H1 (cell line): ENCODE measurements around the gene RFT1. TPM values are rescaled to one million over a fixed set of nuclear protein-coding genes. Genes with fewer than 3 reads are reported as not detected.
A peak's percentile ranks its signal among the peaks of the same experiment; 100 is the strongest.

Source experiments
- CTCF ChIA-PET: fragments of 300-600 bp; sonication (Branson Sonifier 250); formaldehyde crosslinking; loops from one replicate; lab custom pipeline; 2021; ENCODE audit not compliant: partially characterized antibody; lab: Charles Lee
- POLR2A ChIA-PET: fragments of 300-600 bp; sonication (Branson Sonifier 250); formaldehyde crosslinking; loops from one replicate; lab custom pipeline; 2021; ENCODE audit warnings: inconsistent platforms; ENCODE audit not compliant: partially characterized antibody; lab: Charles Lee
- DNase-seq, 2 experiments: peaks; one replicate each; pipeline versions ENCODE4 v3.0.0 to v3.0.0-alpha.2; 2010 to 2022; ENCODE audit warnings: low spot score in 2 of 2, low read depth in 1 of 2, mixed read lengths in 1 of 2
- FAIRE-seq: peaks from 2 replicates; lab custom pipeline; 2011; peaks lifted over from hg19 to GRCh38; lab: Jason Lieb, UNC
- H2AFZ ChIP-seq: 2 replicates; pipeline ENCODE4 v1.8.1; 2012; ENCODE audit warnings: low read length, inconsistent platforms
- H2AK5ac ChIP-seq: 2 replicates; pipeline ENCODE4 v1.6.1; 2013; ENCODE audit warnings: low read depth, low read length
- H2BK120ac ChIP-seq: replicated peaks from 2 replicates; pipeline ENCODE3; 2013; ENCODE audit warnings: low read depth, low read length, inconsistent platforms
- H2BK12ac ChIP-seq: 2 replicates; pipeline ENCODE4 v1.6.1; 2013; ENCODE audit warnings: low read depth, low read length
- H2BK15ac ChIP-seq: 2 replicates; pipeline ENCODE4 v1.6.1; 2013; ENCODE audit warnings: low read length
- H2BK20ac ChIP-seq: 2 replicates; pipeline ENCODE4 v1.6.1; 2013; ENCODE audit warnings: low read length
- H2BK5ac ChIP-seq: 2 replicates; pipeline ENCODE4 v1.6.1; 2013; ENCODE audit warnings: low read depth, low read length
- H3K14ac ChIP-seq: 2 replicates; pipeline ENCODE4 v1.6.1; 2013; ENCODE audit warnings: inconsistent platforms; ENCODE audit not compliant: insufficient read length
- H3K18ac ChIP-seq: 2 replicates; pipeline ENCODE4 v1.6.1; 2013; ENCODE audit warnings: low read length; ENCODE audit errors: extremely low read depth
- H3K23ac ChIP-seq: 2 replicates; pipeline ENCODE4 v1.6.1; 2013; ENCODE audit warnings: inconsistent platforms; ENCODE audit not compliant: insufficient read length
- H3K23me2 ChIP-seq: 2 replicates; pipeline ENCODE4 v1.6.1; 2013; ENCODE audit warnings: low read depth, low read length
- H3K27ac ChIP-seq: 2 replicates; pipeline ENCODE4 v1.6.1; 2011; ENCODE audit warnings: low read depth, low read length, inconsistent platforms
- H3K27me3 ChIP-seq, 4 experiments: replicated peaks in 1 of 4; 1 replicate in 1 of 4; 2 replicates in 3 of 4; pipeline versions ENCODE4 v1.6.1 to v1.8.1; 2011 to 2013; ENCODE audit warnings: low read length in 3 of 4, mild to moderate bottlenecking in 3 of 4, inconsistent platforms in 2 of 4, mixed read lengths in 2 of 4, moderate library complexity in 1 of 4; ENCODE audit not compliant: control insufficient read depth in 3 of 4, insufficient read depth in 3 of 4; ENCODE audit errors: extremely low read depth in 1 of 4
- H3K36me3 ChIP-seq, 4 experiments: 2 replicates each; pipeline versions ENCODE4 v1.6.1 to v1.8.1; 2011 to 2013; ENCODE audit warnings: mild to moderate bottlenecking in 4 of 4, low read length in 3 of 4, moderate library complexity in 2 of 4, control low read depth in 1 of 4, inconsistent platforms in 1 of 4; ENCODE audit not compliant: insufficient read depth in 4 of 4, control insufficient read depth in 2 of 4
- H3K4ac ChIP-seq: replicated peaks from 2 replicates; pipeline ENCODE3; 2013; ENCODE audit warnings: low read length, low read depth, mixed read lengths, inconsistent platforms; ENCODE audit not compliant: insufficient read length
- H3K4me1 ChIP-seq, 4 experiments: replicated peaks in 1 of 4; 1 replicate in 1 of 4; 2 replicates in 3 of 4; pipeline versions ENCODE4 v1.6.1 to v1.8.1; 2011 to 2013; ENCODE audit warnings: low read length in 3 of 4, inconsistent platforms in 2 of 4, mixed read lengths in 1 of 4; ENCODE audit not compliant: insufficient read depth in 4 of 4, control insufficient read depth in 3 of 4
- H3K4me2 ChIP-seq, 2 experiments: 2 replicates each; pipeline versions ENCODE4 v1.6.1 to v1.8.1; 2011 to 2013; ENCODE audit warnings: low read depth in 2 of 2, low read length in 2 of 2, control low read depth in 1 of 2, inconsistent platforms in 1 of 2, mild to moderate bottlenecking in 1 of 2; ENCODE audit not compliant: insufficient read depth in 1 of 2
- H3K4me3 ChIP-seq, 4 experiments: fragments of 200-600, 300-600 bp in 1 of 4; sonication (generic), shearing (Covaris generic), sonication (Bioruptor Twin) in 1 of 4; 2 replicates each; pipeline versions ENCODE4 v1.5.1 to v1.8.1; 2011 to 2016; ENCODE audit warnings: low read length in 4 of 4, low read depth in 3 of 4, control low read depth in 2 of 4, inconsistent platforms in 2 of 4, mild to moderate bottlenecking in 2 of 4, mixed read lengths in 1 of 4, moderate library complexity in 1 of 4; ENCODE audit not compliant: insufficient read depth in 2 of 4; ENCODE audit errors: extremely low read depth in 1 of 4
- H3K56ac ChIP-seq: replicated peaks from 2 replicates; pipeline ENCODE3; 2013; ENCODE audit warnings: low read depth, mild to moderate bottlenecking, mixed read lengths, low read length, inconsistent platforms; ENCODE audit not compliant: insufficient read length
- H3K79me1 ChIP-seq: 2 replicates; pipeline ENCODE4 v1.6.1; 2013; ENCODE audit warnings: low read depth, low read length, control low read depth
- H3K79me2 ChIP-seq, 2 experiments: 2 replicates each; pipeline versions ENCODE4 v1.6.1 to v1.8.1; 2012 to 2013; ENCODE audit warnings: low read length in 2 of 2, mild to moderate bottlenecking in 2 of 2, inconsistent platforms in 1 of 2; ENCODE audit not compliant: insufficient read depth in 2 of 2, control insufficient read depth in 1 of 2
- H3K9ac ChIP-seq, 4 experiments: replicated peaks in 1 of 4; 1 replicate in 1 of 4; 2 replicates in 3 of 4; pipeline versions ENCODE4 v1.6.1 to v1.8.1; 2011 to 2013; ENCODE audit warnings: low read depth in 3 of 4, low read length in 3 of 4, control low read depth in 2 of 4, mild to moderate bottlenecking in 2 of 4, moderate library complexity in 2 of 4, inconsistent platforms in 1 of 4; ENCODE audit errors: extremely low read depth in 1 of 4
- H3K9me3 ChIP-seq, 2 experiments: 2 replicates each; pipeline versions ENCODE4 v1.6.1 to v1.8.1; 2012 to 2013; ENCODE audit warnings: mild to moderate bottlenecking in 2 of 2, moderate library complexity in 2 of 2, control low read depth in 1 of 2, inconsistent platforms in 1 of 2, low read depth in 1 of 2, low read length in 1 of 2, mixed read lengths in 1 of 2; ENCODE audit not compliant: insufficient read depth in 2 of 2
- H4K20me1 ChIP-seq, 2 experiments: replicated peaks in 1 of 2; 2 replicates each; pipeline versions ENCODE3 to v1.8.1; 2011 to 2013; ENCODE audit warnings: inconsistent platforms in 2 of 2, low read length in 2 of 2, mild to moderate bottlenecking in 1 of 2; ENCODE audit not compliant: insufficient read depth in 2 of 2, control insufficient read depth in 1 of 2
- H4K5ac ChIP-seq: 2 replicates; pipeline ENCODE4 v1.6.1; 2013; ENCODE audit warnings: low read length, low read depth, mixed read lengths, inconsistent platforms; ENCODE audit not compliant: insufficient read length
- H4K8ac ChIP-seq: 2 replicates; pipeline ENCODE4 v1.8.0; 2013; ENCODE audit warnings: mild to moderate bottlenecking, moderate library complexity, low read length, inconsistent platforms; ENCODE audit not compliant: insufficient read depth; ENCODE audit errors: extremely low read depth
- H4K91ac ChIP-seq: replicated peaks from 2 replicates; pipeline ENCODE3; 2013; ENCODE audit warnings: low read length, mixed read lengths, inconsistent platforms; ENCODE audit not compliant: insufficient read length
- BRCA1 ChIP-seq: IDR thresholded peaks from 2 replicates; pipeline ENCODE4 v1.6.1; 2012; ENCODE audit warnings: low read depth, low read length, improper control_type of control experiment
- KDM4A ChIP-seq: IDR thresholded peaks from one replicate; pipeline ENCODE4 v1.7.1; 2012; ENCODE audit warnings: low read depth, mild to moderate bottlenecking, moderate library complexity, low read length, inconsistent platforms; ENCODE audit not compliant: severe bottlenecking
- KDM5A ChIP-seq: fragments of 200-600 bp; IDR thresholded peaks from 2 replicates; pipeline ENCODE4 v1.7.1; 2012; ENCODE audit warnings: mild to moderate bottlenecking, low read length, inconsistent platforms, mixed read lengths
- POLR2AphosphoS5 ChIP-seq: IDR thresholded peaks from 2 replicates; pipeline ENCODE4 v1.6.1; 2011; ENCODE audit warnings: low read depth, low read length
- RNF2 ChIP-seq: fragments of 200-900, 300-1000 bp; sonication (generic); IDR thresholded peaks from 2 replicates; pipeline ENCODE4 v1.7.1; 2016; ENCODE audit warnings: borderline replicate concordance, low read depth, mild to moderate bottlenecking, antibody characterized with exemption, low read length; ENCODE audit not compliant: poor library complexity, severe bottlenecking; ENCODE audit errors: missing control alignments
- RXRA ChIP-seq: IDR thresholded peaks from 2 replicates; pipeline ENCODE4 v1.6.1; 2011; ENCODE audit warnings: low read depth, mild to moderate bottlenecking, low read length, moderate library complexity; ENCODE audit not compliant: insufficient read depth
- SP1 ChIP-seq: IDR thresholded peaks from 2 replicates; pipeline ENCODE4 v1.6.1; 2011; ENCODE audit warnings: low read depth, low read length
- SP4 ChIP-seq: IDR thresholded peaks from 2 replicates; pipeline ENCODE4 v1.6.1; 2012; ENCODE audit warnings: low read length, inconsistent platforms
- SRF ChIP-seq: IDR thresholded peaks from 2 replicates; pipeline ENCODE4 v1.6.1; 2011; ENCODE audit warnings: mild to moderate bottlenecking, low read depth, low read length, moderate library complexity
- SUZ12 ChIP-seq: fragments of 200-600 bp; sonication (generic); IDR thresholded peaks from 2 replicates; pipeline ENCODE4 v1.6.1; 2012; ENCODE audit warnings: mild to moderate bottlenecking, inconsistent platforms, low read length, moderate library complexity, mixed read lengths
- WGBS, 2 experiments: shearing (Covaris generic) in 1 of 2; methylation state at CpG; one replicate each; pipeline versions ENCODE4 v1.1.6 to v1.1.7; 2013 to 2015; ENCODE audit warnings: low lambda C conversion rate in 2 of 2, mixed read lengths in 2 of 2, inconsistent platforms in 1 of 2, low coverage in 1 of 2, missing lambda C conversion rate in 1 of 2; ENCODE audit not compliant: insufficient replicate concordance in 2 of 2, insufficient coverage in 1 of 2, insufficient read length in 1 of 2; ENCODE audit errors: extremely low coverage in 1 of 2, missing lambda C conversion rate in 1 of 2; 5-methylcytosine and 5-hydroxymethylcytosine counted together
- polyA plus RNA-seq, 7 experiments: library from polyadenylated mRNA; depleted of rRNA in 3 of 7; stranded (reverse) in 5 of 7; unstranded in 2 of 7; fragments of >200 nt in 5 of 7; fragments of 200-250 nt in 2 of 7; gene quantifications; 1 replicate in 5 of 7; 2 replicates in 1 of 7; 4 replicates in 1 of 7; pipeline versions ENCODE4 v1.2.1 to v1.2.3, GENCODE V29; 2011 to 2013; ENCODE audit warnings: missing spikeins in 2 of 7, mixed read lengths in 2 of 7
- total RNA-seq: library from RNA; stranded (reverse); fragmentation: NEBNext Ultra II Directional; extraction: Animal tissue kit (Norgen Biotek cat#: 25700); gene quantifications from 2 replicates; pipeline ENCODE4 v1.2.1, GENCODE V29; 2021
- TF ChIP-seq, protein P1 (sequence below): IDR thresholded peaks from 2 replicates; pipeline ENCODE4 v1.6.1; 2011; ENCODE audit warnings: low read length, improper control_type of control experiment

RFT1 gene
- total and polyA plus RNA-seq, 2 of the 8 experiments (the other 6 are each of a cell fraction or from before 2014, with no cell fraction given) = 27.7 to 42.4 TPM

DNA sequence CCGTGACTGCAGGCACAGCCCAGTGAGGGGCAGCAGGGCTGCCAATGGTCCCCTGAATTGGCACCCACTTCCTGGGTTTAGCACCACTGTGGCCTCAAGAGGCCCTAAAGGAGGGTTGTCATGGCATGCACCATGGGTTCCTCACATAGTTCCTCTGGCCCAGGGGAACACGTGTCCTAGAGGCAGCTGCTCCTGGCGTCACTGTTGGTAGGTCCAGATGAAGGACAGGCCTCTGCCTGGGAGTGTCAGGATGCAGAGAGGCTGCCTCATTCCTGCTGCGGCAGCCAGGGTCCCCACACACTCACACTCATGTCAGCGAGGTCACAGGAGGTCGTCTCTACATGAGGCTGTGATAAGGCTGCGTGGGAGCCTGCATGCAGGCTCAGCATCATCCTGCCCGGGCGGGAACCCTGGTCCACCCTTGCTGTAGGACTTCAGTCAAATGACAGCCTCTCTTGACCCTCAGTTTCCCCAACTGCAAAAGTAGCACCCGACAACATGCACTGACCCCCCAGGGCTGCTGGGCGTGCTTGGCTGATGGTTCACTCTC is 58.3 kb downstream of the RFT1 start:
- no peak overlapping the region for H2BK20ac ChIP-seq
- H3K9ac ChIP-seq = no peak overlapping the region
- no peak overlapping the region for H3K56ac ChIP-seq
- no peak overlapping the region for H4K91ac ChIP-seq
- no peak overlapping the region for H4K5ac ChIP-seq
- H4K20me1 ChIP-seq = no peaks in the 10 kb centered on the region
- H2BK15ac ChIP-seq = peak overlapping the region; percentile 88; the same call in 1 of the 2 replicates
- H2AFZ ChIP-seq = 0 out of 2 replicates have a peak overlapping the region, but pooled peaks have one; percentile 3
- peak overlapping the region; percentile 46; the same call in 1 of the 2 replicates for H2BK12ac ChIP-seq
- no peak overlapping the region for H3K4ac ChIP-seq
- POLR2A ChIA-PET = interaction anchor here (1.1 to 4.4 kb wide), 4 partner anchors 11 to 354 kb away, joined by 3 to 25 read pairs (median 6); partner anchors contain the start of gene NEK4
- no peak overlapping the region for H2AK5ac ChIP-seq
- CTCF ChIA-PET = interaction anchor here (0.7 to 5.6 kb wide), 15 partner anchors 14 to 222 kb away, joined by 3 to 20 read pairs (median 4); partner anchors contain the start of gene STIMATE
- H3K9me3 ChIP-seq = no peaks in the 10 kb centered on the region
- no peaks in the 10 kb centered on the region; a peak in 2 of 7 replicates for H3K27me3 ChIP-seq
- H3K23me2 ChIP-seq = peaks cover 6% of the 10 kb centered on the region; the same call in 1 of the 2 replicates
- DNase-seq (no peak), FAIRE-seq (no peak)
- no peak overlapping the region for H3K18ac ChIP-seq
- no peak overlapping the region for H3K23ac ChIP-seq
- 84% methylated on average over 11 of the region's 11 CpGs; no CpG with 5 or more reads in 1 of the 2 experiments for WGBS, 2 experiments
- H3K14ac ChIP-seq = no peak overlapping the region
- no peaks in the 10 kb centered on the region for H3K79me1 ChIP-seq
- no peaks in the 10 kb centered on the region for H3K79me2 ChIP-seq
- 0 out of 8 replicates have a peak overlapping the region, but pooled peaks of 1 of the 4 experiments have one; percentile 26 for H3K4me3 ChIP-seq
- no peaks in the 10 kb centered on the region for H3K36me3 ChIP-seq
- no peak overlapping the region for H4K8ac ChIP-seq
- peaks cover 0 to 15% (median 9%) of the 10 kb centered on the region in 4 experiments; a peak in 6 of 7 replicates for H3K4me1 ChIP-seq
- H3K4me2 ChIP-seq = peak overlapping the region; percentile 55 to 88; a peak in 2 of 4 replicates
- H3K27ac ChIP-seq = no peak overlapping the region
- H2BK120ac ChIP-seq = no peak overlapping the region
- H2BK5ac ChIP-seq = no peak overlapping the region
- no peak for TF ChIP-seq RXRA
- no peak for TF ChIP-seq RNF2
- TF ChIP-seq POLR2AphosphoS5 = no peak
- TF ChIP-seq KDM4A = no peak
- TF ChIP-seq, protein P1, sequence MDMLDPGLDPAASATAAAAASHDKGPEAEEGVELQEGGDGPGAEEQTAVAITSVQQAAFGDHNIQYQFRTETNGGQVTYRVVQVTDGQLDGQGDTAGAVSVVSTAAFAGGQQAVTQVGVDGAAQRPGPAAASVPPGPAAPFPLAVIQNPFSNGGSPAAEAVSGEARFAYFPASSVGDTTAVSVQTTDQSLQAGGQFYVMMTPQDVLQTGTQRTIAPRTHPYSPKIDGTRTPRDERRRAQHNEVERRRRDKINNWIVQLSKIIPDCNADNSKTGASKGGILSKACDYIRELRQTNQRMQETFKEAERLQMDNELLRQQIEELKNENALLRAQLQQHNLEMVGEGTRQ = no peak
- no peak for TF ChIP-seq KDM5A
- no peak for TF ChIP-seq SP1
- TF ChIP-seq BRCA1 = no peak
- TF ChIP-seq SRF = no peak
- no peak for TF ChIP-seq SUZ12
- no peak for TF ChIP-seq SP4
